Measurements from ENCODE around the gene ZNF280D.
"Not testable (repeated sequence)": the region's sequence is repeated elsewhere in the genome, so short reads cannot be mapped to it uniquely, and the experiment has no call there.

The ZNF280D gene

GRCh38 chr15:56715220-56715619 is 18.1 kb downstream of the ZNF280D start:
- no peak for DNase-seq

GRCh38 chr15:56709502-56709901 is 23.8 kb downstream of the ZNF280D start:
- DNase-seq = not testable (repeated sequence)

GRCh38 chr15:56699743-56700142 is 33.6 kb downstream of the ZNF280D start:
- no peak for DNase-seq

- DNase-seq = no peak
These were observed 35.0 kb downstream of the ZNF280D start for GRCh38 chr15:56698270-56698669.

- DNase-seq = no peak
These were observed 39.5 kb downstream of the ZNF280D start for GRCh38 chr15:56693761-56694160.

GRCh38 chr15:56690733-56691132 is 42.6 kb downstream of the ZNF280D start:
- no peak for DNase-seq

GRCh38 chr15:56683908-56684307 is 49.4 kb downstream of the ZNF280D start:
- no peak for DNase-seq

- DNase-seq = no peak
These were observed 52.2 kb downstream of the ZNF280D start for GRCh38 chr15:56681113-56681512.

- no peak for DNase-seq
These were observed 54.1 kb downstream of the ZNF280D start for GRCh38 chr15:56679225-56679624.

- DNase-seq = no peak
These were observed 54.7 kb downstream of the ZNF280D start for GRCh38 chr15:56678571-56678970.

- DNase-seq = no peak
These were observed 56.0 kb downstream of the ZNF280D start for GRCh38 chr15:56677271-56677670.

GRCh38 chr15:56675930-56676329 is 57.4 kb downstream of the ZNF280D start:
- no peak for DNase-seq

GRCh38 chr15:56674857-56675256 is 58.5 kb downstream of the ZNF280D start:
- no peak for DNase-seq

GRCh38 chr15:56672721-56673120 is 60.6 kb downstream of the ZNF280D start:
- no peak for DNase-seq

GRCh38 chr15:56667517-56667916 is 65.8 kb downstream of the ZNF280D start:
- DNase-seq = no peak

- no peak for DNase-seq
These were observed 72.4 kb downstream of the ZNF280D start for GRCh38 chr15:56660943-56661342.

- DNase-seq = no peak
These were observed 74.1 kb downstream of the ZNF280D start for GRCh38 chr15:56659197-56659596.

- no peak for DNase-seq
These were observed 78.7 kb downstream of the ZNF280D start for GRCh38 chr15:56654624-56655023.

GRCh38 chr15:56654216-56654615 is 79.1 kb downstream of the ZNF280D start:
- no peak for DNase-seq

- DNase-seq = no peak
These were observed 79.5 kb downstream of the ZNF280D start for GRCh38 chr15:56653787-56654186.

GRCh38 chr15:56653107-56653506 is 80.2 kb downstream of the ZNF280D start:
- no peak for DNase-seq

- DNase-seq = no peak
These were observed 85.0 kb downstream of the ZNF280D start for GRCh38 chr15:56648311-56648710.

GRCh38 chr15:56640549-56640948 is 92.8 kb downstream of the ZNF280D start:
- DNase-seq = no peak

- no peak for DNase-seq
These were observed 93.2 kb downstream of the ZNF280D start for GRCh38 chr15:56640127-56640526.

GRCh38 chr15:56639631-56640030 is 93.7 kb downstream of the ZNF280D start:
- no peak for DNase-seq

GRCh38 chr15:56631765-56632164 is 101.5 kb downstream of the ZNF280D start:
- no peak for DNase-seq

All from CD4-positive, alpha-beta T cell treated with Interleukin-12 subunit alpha and Interleukin-12 subunit beta, for 1 hour (primary cell).